ENCODE results near the gene HYI.

Gene HYI

DNA sequence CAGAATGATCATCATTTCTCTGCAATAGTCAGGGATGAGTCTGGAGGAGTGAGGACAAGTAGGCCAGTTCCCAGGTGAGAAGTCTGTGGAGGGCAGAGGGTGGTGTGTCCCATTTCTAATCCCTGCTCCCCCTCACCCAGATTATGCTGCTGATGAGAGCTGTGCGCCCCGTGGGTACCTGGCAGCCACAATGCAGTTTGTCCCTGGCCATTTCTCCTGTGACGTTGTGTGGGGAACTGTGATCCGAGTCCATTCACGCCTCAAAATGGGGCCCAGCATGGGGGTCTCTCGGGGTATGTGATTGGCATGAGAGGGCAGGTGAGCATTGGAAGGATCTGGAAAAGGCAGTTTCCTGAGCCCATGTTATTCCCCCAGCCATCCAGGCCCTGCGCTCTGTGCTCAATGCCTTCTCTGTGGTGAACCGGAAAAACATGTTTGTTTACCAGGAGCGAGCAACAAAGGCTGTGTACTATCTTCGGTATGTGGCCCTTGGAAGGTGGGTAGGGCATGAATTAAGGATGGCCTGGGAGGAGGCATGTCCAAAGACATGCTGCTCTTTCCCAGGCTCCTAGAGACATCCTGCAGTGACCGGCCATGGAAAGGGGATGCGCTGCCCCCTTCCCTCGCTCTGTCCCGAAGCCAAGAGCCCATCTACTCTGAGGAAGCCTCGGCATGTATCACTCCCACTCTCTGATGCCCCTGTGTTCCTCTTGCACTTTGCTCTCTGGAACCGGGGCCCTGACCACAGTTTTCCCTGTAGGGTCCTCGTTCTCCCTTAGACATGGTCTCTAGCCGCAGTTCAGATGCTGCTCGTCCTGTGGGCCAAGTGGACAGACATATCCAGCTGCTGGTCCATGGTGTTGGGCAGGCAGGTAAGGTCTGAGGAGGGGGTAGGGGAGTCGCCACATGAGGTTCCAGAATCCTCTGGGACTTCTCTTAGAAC is 16.4 kb downstream of the HYI start:
- H3K27me3 ChIP-seq (replicated peaks; ENCODE audit: control insufficient read depth, insufficient read depth, low read length), result no peaks in the 10 kb centered on the region
- TF ChIP-seq CTCF (IDR thresholded peaks at IDR 0.05; ENCODE audit: insufficient read depth, low read length, poor library complexity, severe bottlenecking), result no peak
- H3K36me3 ChIP-seq (ENCODE audit: control insufficient read depth, insufficient read depth, low read length), result peaks cover 41% of the 10 kb centered on the region
- no peak overlapping the region for H3K4me3 ChIP-seq (replicated peaks; ENCODE audit: low read depth, low read length)
- DNase-seq (ENCODE audit: extremely low read depth, insufficient read length), result no peak

DNA sequence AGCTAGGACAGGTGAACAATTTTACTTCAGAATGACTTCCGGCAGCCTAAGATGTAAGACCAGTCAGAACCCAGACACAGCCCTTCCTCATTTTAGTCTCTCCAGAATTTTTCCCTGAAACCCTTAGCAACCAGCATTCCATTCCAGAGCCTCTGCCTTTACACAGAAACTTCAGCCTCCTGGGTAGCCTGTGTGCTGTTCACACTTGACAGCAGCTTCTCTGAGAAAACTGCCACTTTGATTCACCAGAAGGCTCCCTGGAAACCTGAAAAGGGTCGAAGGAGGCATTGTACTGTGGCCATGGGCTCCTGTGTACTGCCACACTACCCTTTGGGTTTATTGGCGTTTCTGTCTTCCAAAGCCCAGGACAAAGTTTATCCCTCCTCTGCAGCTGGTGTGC is 17.4 kb downstream of the HYI start:
- no peak for DNase-seq (ENCODE audit: extremely low read depth, insufficient read length)
- Histone ChIP-seq H3K4me3 (replicated peaks; ENCODE audit: low read depth, low read length) (no peak overlapping the region), H3K27me3 (replicated peaks; ENCODE audit: control insufficient read depth, insufficient read depth, low read length) (no peaks in the 10 kb centered on the region), H3K36me3 (ENCODE audit: control insufficient read depth, insufficient read depth, low read length) (peaks cover 39% of the 10 kb centered on the region)
- no peak for TF ChIP-seq CTCF (IDR thresholded peaks at IDR 0.05; ENCODE audit: insufficient read depth, low read length, poor library complexity, severe bottlenecking)

DNA sequence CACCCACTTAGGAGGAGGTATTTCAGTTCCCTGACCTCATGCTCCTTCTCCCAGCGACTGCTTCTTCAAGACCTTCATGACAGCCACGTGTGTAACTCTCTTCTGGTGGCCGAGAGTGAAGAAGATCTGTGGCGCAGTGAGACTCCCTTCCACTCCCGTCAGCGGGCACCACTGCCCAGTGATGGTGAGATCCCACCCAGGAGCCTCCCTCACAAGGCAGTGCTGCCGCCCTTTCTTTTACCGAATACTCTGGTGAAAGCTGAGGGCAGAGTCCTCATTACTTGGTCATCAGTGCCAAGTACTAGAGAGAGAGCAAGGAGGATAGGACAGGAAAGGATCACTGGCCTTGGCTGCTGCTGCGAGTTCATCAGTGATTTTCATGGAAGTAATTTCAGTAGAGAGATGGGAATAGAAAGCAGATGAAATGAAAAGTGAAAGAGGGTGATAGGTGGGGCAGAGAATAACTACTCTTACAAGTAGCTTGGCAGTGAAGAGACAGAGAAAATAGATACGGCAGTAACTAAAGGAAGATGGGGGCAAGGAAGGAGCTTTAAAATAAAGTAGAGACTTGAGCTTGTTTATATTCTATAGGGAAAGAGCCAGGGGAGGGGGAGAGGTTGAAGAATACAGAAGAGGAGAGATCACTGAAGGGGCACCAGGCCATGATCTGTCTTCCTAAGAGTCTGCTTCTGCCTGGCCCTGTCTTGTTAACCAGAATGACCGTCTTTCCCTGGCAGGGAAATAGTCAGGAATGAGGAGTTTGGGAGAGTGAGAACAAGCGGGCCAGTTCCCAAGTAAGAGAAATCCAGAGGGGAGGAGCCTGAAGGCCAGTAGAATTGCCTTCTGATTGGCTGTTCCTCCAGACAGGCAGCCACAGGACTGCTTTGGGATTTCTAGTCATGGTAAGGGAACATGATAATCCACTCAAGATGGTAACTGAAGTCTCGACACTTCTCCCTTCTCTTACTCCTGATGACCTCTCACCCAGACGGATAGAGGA is 18.3 kb downstream of the HYI start:
- H3K27me3 ChIP-seq (replicated peaks; ENCODE audit: control insufficient read depth, insufficient read depth, low read length), result no peaks in the 10 kb centered on the region
- DNase-seq (ENCODE audit: extremely low read depth, insufficient read length), result no peak
- H3K4me3 ChIP-seq (replicated peaks; ENCODE audit: low read depth, low read length), result no peak overlapping the region
- H3K36me3 ChIP-seq (ENCODE audit: control insufficient read depth, insufficient read depth, low read length), result peaks cover 41% of the 10 kb centered on the region
- TF ChIP-seq CTCF (IDR thresholded peaks at IDR 0.05; ENCODE audit: insufficient read depth, low read length, poor library complexity, severe bottlenecking), result no peak

DNA sequence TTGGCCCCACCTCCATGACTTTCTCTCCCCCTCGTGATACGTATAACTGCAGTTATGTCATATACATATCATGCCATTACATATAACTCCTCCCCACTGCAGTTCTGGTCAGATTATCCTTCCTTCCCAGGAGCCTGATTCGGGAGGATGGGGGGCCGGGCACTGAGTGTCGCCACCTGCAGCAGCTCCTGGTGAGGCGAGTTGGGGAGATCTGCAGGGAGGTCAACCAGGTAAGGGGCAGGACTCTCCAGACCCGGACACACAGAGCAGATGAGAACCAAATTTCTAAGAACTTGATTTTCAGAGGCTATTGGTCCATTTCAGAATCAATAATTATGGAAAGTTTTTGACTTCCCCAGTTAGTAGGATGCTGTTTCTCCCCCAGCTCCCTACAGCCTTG is 19.5 kb downstream of the HYI start:
- H3K27me3 ChIP-seq (replicated peaks; ENCODE audit: control insufficient read depth, insufficient read depth, low read length), result no peaks in the 10 kb centered on the region
- peaks cover 43% of the 10 kb centered on the region for H3K36me3 ChIP-seq (ENCODE audit: control insufficient read depth, insufficient read depth, low read length)
- no peak for TF ChIP-seq CTCF (IDR thresholded peaks at IDR 0.05; ENCODE audit: insufficient read depth, low read length, poor library complexity, severe bottlenecking)
- no peak overlapping the region for H3K4me3 ChIP-seq (replicated peaks; ENCODE audit: low read depth, low read length)
- DNase-seq (ENCODE audit: extremely low read depth, insufficient read length), result no peak

DNA sequence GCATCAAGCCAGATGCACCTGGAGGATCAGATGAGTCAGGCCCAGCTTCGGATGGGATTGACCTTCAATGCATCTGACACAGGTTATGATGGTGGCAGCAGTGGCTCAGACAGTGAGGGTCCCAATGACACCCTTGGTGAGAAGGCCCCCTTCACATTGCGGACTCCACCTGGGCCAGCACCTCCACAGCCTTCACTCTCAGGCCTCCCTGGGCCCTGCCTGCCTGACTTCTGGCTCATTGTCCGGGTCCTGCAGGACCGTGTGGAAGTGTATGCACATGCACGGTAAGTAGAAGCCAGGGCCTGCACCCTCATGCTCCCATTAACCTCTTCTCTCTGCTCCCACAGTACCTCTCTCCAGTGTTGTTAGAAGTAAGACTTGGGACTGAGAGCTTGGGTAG is 20.8 kb downstream of the HYI start:
- DNase-seq (ENCODE audit: extremely low read depth, insufficient read length), result no peak
- no peak for TF ChIP-seq CTCF (IDR thresholded peaks at IDR 0.05; ENCODE audit: insufficient read depth, low read length, poor library complexity, severe bottlenecking)
- Histone ChIP-seq H3K4me3 (replicated peaks; ENCODE audit: low read depth, low read length) (no peak overlapping the region), H3K36me3 (ENCODE audit: control insufficient read depth, insufficient read depth, low read length) (peaks cover 46% of the 10 kb centered on the region), H3K27me3 (replicated peaks; ENCODE audit: control insufficient read depth, insufficient read depth, low read length) (no peaks in the 10 kb centered on the region)

Data from GM06990 (cell line).